Thymus (tissue), 11 donors: ENCODE results near the gene CALR. TPM values are rescaled to one million over a fixed set of nuclear protein-coding genes. Genes with fewer than 3 reads are reported as not detected.

Source experiments
- DNase-seq, 9 donors: peaks; one replicate each; pipeline ENCODE4 v3.0.0-alpha.2; 2013; ENCODE audit warnings: low spot score in 9 of 9, low read depth in 6 of 9, missing footprints in 1 of 9
- H3K27ac ChIP-seq, 2 donors: one replicate each; pipeline ENCODE4 v1.5.1; 2013; ENCODE audit warnings: control low read depth in 1 of 2, low read depth in 1 of 2, low read length in 1 of 2, mild to moderate bottlenecking in 1 of 2, moderate library complexity in 1 of 2
- H3K27me3 ChIP-seq, 2 donors: one replicate each; pipeline ENCODE4 v1.5.1; 2013; ENCODE audit warnings: low read length in 1 of 2; ENCODE audit not compliant: control insufficient read depth in 2 of 2, insufficient read depth in 1 of 2
- H3K36me3 ChIP-seq, 2 donors: one replicate each; pipeline ENCODE4 v1.5.1; 2013; ENCODE audit warnings: low read length in 1 of 2, mild to moderate bottlenecking in 1 of 2, moderate library complexity in 1 of 2; ENCODE audit not compliant: control insufficient read depth in 2 of 2, insufficient read depth in 2 of 2
- H3K4me1 ChIP-seq, 2 donors: one replicate each; pipeline ENCODE4 v1.5.1; 2013; ENCODE audit warnings: low read length in 2 of 2; ENCODE audit not compliant: control insufficient read depth in 2 of 2, insufficient read depth in 2 of 2
- H3K4me3 ChIP-seq, 2 donors: one replicate each; pipeline ENCODE4 v1.5.1; 2013; ENCODE audit warnings: low read length in 2 of 2, control low read depth in 1 of 2, mild to moderate bottlenecking in 1 of 2
- H3K9me3 ChIP-seq, 2 donors: one replicate each; pipeline ENCODE4 v1.5.1; 2013; ENCODE audit warnings: low read length in 1 of 2, mild to moderate bottlenecking in 1 of 2; ENCODE audit not compliant: control insufficient read depth in 2 of 2, insufficient read depth in 1 of 2
- WGBS: extraction: QIAGEN DNeasy Blood & Tissue Kit; methylation state at CpG from one replicate; pipeline ENCODE4 v1.1.7; 2013; 5-methylcytosine and 5-hydroxymethylcytosine counted together
- polyA plus RNA-seq: library from polyadenylated mRNA; stranded (reverse); fragments of 200-250 nt; gene quantifications from one replicate; pipeline ENCODE4 v1.2.3, GENCODE V29; 2013
- total RNA-seq: library from RNA; stranded (reverse); fragments of 120-200 nt; gene quantifications from one replicate; pipeline ENCODE4 v1.2.4, GENCODE V29; 2013
- donor health status: healthy.

CALR gene
- total and polyA plus RNA-seq, 2 donors, result 189 to 639 TPM

DNA sequence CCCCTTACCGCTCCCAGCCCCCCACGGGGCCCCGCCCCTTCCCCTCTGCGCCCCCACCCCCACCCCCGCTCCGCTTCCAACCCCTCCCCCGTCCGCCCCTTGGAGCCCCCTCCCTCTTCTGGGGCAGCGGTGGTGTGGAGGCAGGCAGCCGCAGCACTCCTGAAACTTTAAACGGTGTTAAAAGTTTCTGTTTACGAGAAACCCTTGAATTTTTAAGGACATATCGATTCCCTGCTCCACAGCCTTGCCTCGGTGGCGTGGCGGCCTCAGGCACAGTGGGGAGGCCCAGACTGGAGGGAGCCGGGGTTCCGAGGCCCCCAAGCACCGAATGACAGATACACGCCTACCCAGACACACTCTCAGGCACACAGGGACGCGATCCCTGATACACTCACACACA lies 52.0 kb downstream of the CALR start:
- peaks cover 0 to 68% of the 10 kb centered on the region in 2 donors for H3K27me3 ChIP-seq
- H3K4me3 ChIP-seq, result no peak overlapping the region
- no peak overlapping the region for H3K27ac ChIP-seq
- H3K36me3 ChIP-seq, result no peaks in the 10 kb centered on the region
- peaks cover 0 to 11% of the 10 kb centered on the region in 2 donors for H3K9me3 ChIP-seq
- 65% methylated on average over 22 of the region's 22 CpGs for WGBS
- peaks cover 0 to 5% of the 10 kb centered on the region in 2 donors for H3K4me1 ChIP-seq
- no peak for DNase-seq

DNA sequence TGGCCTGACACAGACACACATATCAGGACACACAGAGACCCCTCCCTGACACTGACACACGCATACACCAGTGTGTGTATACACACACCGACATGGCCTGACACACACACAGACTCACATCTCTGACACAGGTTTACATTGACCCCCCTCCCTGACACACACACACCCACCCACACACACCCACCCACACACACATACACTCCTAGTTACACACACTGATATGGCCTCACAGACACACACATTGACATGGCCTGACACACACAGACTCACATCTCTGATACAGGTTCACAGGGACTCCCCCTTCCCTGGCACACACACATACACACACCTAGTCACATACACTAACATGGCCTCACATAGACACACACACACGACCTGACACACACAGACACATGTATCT lies 52.4 kb downstream of the CALR start:
- WGBS, result 82% methylated on average over 3 of the region's 3 CpGs
- Histone ChIP-seq H3K27ac (no peak overlapping the region), H3K36me3 (no peaks in the 10 kb centered on the region), H3K4me1 (peaks cover 0 to 5% of the 10 kb centered on the region in 2 donors), H3K4me3 (no peak overlapping the region), H3K9me3 (peaks cover 0 to 11% of the 10 kb centered on the region in 2 donors), H3K27me3 (peaks cover 2 to 65% of the 10 kb centered on the region in 2 donors)
- no peak for DNase-seq

DNA sequence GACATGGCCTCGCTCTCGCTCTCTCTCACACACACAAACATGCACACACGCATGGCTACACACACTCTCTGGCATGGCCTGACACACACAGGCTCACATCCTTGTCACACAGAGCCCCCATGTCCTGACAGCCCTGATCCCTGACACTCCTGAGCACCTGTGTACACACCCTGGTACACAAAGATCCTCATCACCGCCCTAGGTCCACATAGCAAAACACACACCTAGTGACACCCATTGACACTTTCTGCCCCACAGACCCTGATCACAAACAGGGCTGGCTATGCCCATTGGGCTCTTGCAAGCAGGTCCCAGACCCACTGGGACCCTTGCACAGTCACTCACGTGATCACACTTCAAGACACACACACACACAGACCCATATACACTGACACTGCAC lies 52.9 kb downstream of the CALR start:
- Histone ChIP-seq H3K9me3 (peaks cover 0 to 11% of the 10 kb centered on the region in 2 donors), H3K4me3 (no peak overlapping the region), H3K4me1 (peaks cover 0 to 5% of the 10 kb centered on the region in 2 donors), H3K27ac (no peak overlapping the region), H3K27me3 (peaks cover 6 to 66% of the 10 kb centered on the region in 2 donors), H3K36me3 (no peaks in the 10 kb centered on the region)
- WGBS, result 98% methylated on average over 5 of the region's 5 CpGs
- DNase-seq, result no peak

GRCh38 chr19:12992729-12993128 lies 54.3 kb downstream of the CALR start:
- 97% methylated on average over 11 of the region's 11 CpGs for whole genome bisulfite sequencing
- DNase-seq, result no peak
- Histone ChIP-seq H3K27me3 (peaks cover 20 to 70% of the 10 kb centered on the region in 2 donors), H3K4me1 (peaks cover 0 to 5% of the 10 kb centered on the region in 2 donors), H3K36me3 (no peaks in the 10 kb centered on the region), H3K4me3 (no peak overlapping the region), H3K9me3 (peaks cover 0 to 11% of the 10 kb centered on the region in 2 donors), H3K27ac (no peak overlapping the region)

DNA sequence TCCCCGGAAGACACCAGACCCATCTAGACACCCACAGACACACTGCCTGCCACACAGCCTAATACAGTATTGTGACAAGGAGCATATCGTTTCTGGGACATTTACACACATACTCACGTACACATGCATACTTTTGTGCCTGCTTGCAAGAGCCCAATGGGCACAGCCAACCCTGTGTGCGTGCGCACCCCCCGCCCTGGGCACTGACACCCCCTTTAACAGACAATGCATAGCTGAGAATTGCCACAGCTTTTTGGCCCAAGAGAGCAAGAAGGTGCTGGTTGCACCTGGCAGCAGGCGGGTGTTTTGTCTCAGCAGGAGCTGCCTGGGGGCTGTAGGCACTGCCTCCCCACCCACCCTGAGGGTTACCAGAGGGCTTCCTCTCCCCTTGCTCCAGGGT lies 55.2 kb downstream of the CALR start:
- no peak for DNase-seq
- H3K36me3 ChIP-seq, result no peaks in the 10 kb centered on the region
- 96% methylated on average over 7 of the region's 7 CpGs for WGBS
- H3K27me3 ChIP-seq, result peaks cover 20 to 75% of the 10 kb centered on the region in 2 donors
- peaks cover 0 to 11% of the 10 kb centered on the region in 2 donors for H3K9me3 ChIP-seq
- peaks cover 0 to 5% of the 10 kb centered on the region in 2 donors for H3K4me1 ChIP-seq
- no peak overlapping the region for H3K4me3 ChIP-seq
- H3K27ac ChIP-seq, result no peak overlapping the region

Other genes starting within 250 kb of the CALR start
- gene FBXW9, start 242.0 kb upstream of the CALR start, total RNA-seq, result 6.2 TPM
- 6.5 TPM for gene FBXW9, start 242.0 kb upstream of the CALR start, polyA plus RNA-seq
- gene TNPO2, start 214.7 kb upstream of the CALR start, total RNA-seq, result 10.9 TPM
- gene TNPO2, start 214.7 kb upstream of the CALR start, polyA plus RNA-seq, result 28.3 TPM
- 268 TPM for gene TRIR, start 203.9 kb upstream of the CALR start, total RNA-seq
- gene TRIR, start 203.9 kb upstream of the CALR start, polyA plus RNA-seq, result 290 TPM
- gene GET3, start 201.1 kb upstream of the CALR start, total RNA-seq, result 67.2 TPM
- 50.0 TPM for gene GET3, start 201.1 kb upstream of the CALR start, polyA plus RNA-seq
- gene BEST2, start 186.8 kb upstream of the CALR start, total RNA-seq, result not detected
- gene BEST2, start 186.8 kb upstream of the CALR start, polyA plus RNA-seq, result 0.46 TPM
- gene HOOK2, start 163.1 kb upstream of the CALR start, total RNA-seq, result 8.7 TPM
- 36.4 TPM for gene HOOK2, start 163.1 kb upstream of the CALR start, polyA plus RNA-seq
- gene JUNB, start 147.1 kb upstream of the CALR start, total RNA-seq, result 121 TPM
- 139 TPM for gene JUNB, start 147.1 kb upstream of the CALR start, polyA plus RNA-seq
- gene PRDX2, start 136.8 kb upstream of the CALR start, total RNA-seq, result 202 TPM
- gene PRDX2, start 136.8 kb upstream of the CALR start, polyA plus RNA-seq, result 113 TPM
- 9.9 TPM for gene THSD8, start 136.5 kb upstream of the CALR start, total RNA-seq
- 4.1 TPM for gene THSD8, start 136.5 kb upstream of the CALR start, polyA plus RNA-seq
- 30.3 TPM for gene RNASEH2A, start 132.0 kb upstream of the CALR start, total RNA-seq
- gene RNASEH2A, start 132.0 kb upstream of the CALR start, polyA plus RNA-seq, result 8.4 TPM
- 1.7 TPM for gene RTBDN, start 104.0 kb upstream of the CALR start, total RNA-seq
- 1.6 TPM for gene RTBDN, start 104.0 kb upstream of the CALR start, polyA plus RNA-seq
- gene MAST1, start 100.1 kb upstream of the CALR start, total RNA-seq, result 0.38 TPM
- gene MAST1, start 100.1 kb upstream of the CALR start, polyA plus RNA-seq, result 0.91 TPM
- 14.6 TPM for gene DNASE2, start 57.2 kb upstream of the CALR start, total RNA-seq
- gene DNASE2, start 57.2 kb upstream of the CALR start, polyA plus RNA-seq, result 20.8 TPM
- 2.5 TPM for gene KLF1, start 51.4 kb upstream of the CALR start, total RNA-seq
- 0.09 TPM for gene KLF1, start 51.4 kb upstream of the CALR start, polyA plus RNA-seq
- 21.9 TPM for gene GCDH, start 47.4 kb upstream of the CALR start, total RNA-seq
- gene GCDH, start 47.4 kb upstream of the CALR start, polyA plus RNA-seq, result 33.6 TPM
- gene SYCE2, start 19.3 kb upstream of the CALR start, total RNA-seq, result 1.6 TPM
- 0.48 TPM for gene SYCE2, start 19.3 kb upstream of the CALR start, polyA plus RNA-seq
- 46.7 TPM for gene FARSA, start 4.9 kb upstream of the CALR start, total RNA-seq
- 33.6 TPM for gene FARSA, start 4.9 kb upstream of the CALR start, polyA plus RNA-seq
- gene RAD23A, start 7.3 kb downstream of the CALR start, total RNA-seq, result 55.8 TPM
- 128 TPM for gene RAD23A, start 7.3 kb downstream of the CALR start, polyA plus RNA-seq
- gene GADD45GIP1, start 18.6 kb downstream of the CALR start, total RNA-seq, result 27.7 TPM
- gene GADD45GIP1, start 18.6 kb downstream of the CALR start, polyA plus RNA-seq, result 27.2 TPM
- 0.09 TPM for gene DAND5, start 31.0 kb downstream of the CALR start, total RNA-seq
- gene DAND5, start 31.0 kb downstream of the CALR start, polyA plus RNA-seq, result 0.09 TPM
- gene NFIX, start 56.9 kb downstream of the CALR start, total RNA-seq, result 2.0 TPM
- gene NFIX, start 56.9 kb downstream of the CALR start, polyA plus RNA-seq, result 10.5 TPM
- 8.3 TPM for gene LYL1, start 164.2 kb downstream of the CALR start, total RNA-seq
- gene LYL1, start 164.2 kb downstream of the CALR start, polyA plus RNA-seq, result 14.0 TPM
- gene TRMT1, start 178.1 kb downstream of the CALR start, total RNA-seq, result 20.2 TPM
- gene TRMT1, start 178.1 kb downstream of the CALR start, polyA plus RNA-seq, result 69.9 TPM
- gene NACC1, start 179.7 kb downstream of the CALR start, total RNA-seq, result 12.8 TPM
- 17.5 TPM for gene NACC1, start 179.7 kb downstream of the CALR start, polyA plus RNA-seq
- 47.9 TPM for gene STX10, start 211.8 kb downstream of the CALR start, total RNA-seq
- 101 TPM for gene STX10, start 211.8 kb downstream of the CALR start, polyA plus RNA-seq
- 28.3 TPM for gene IER2, start 211.8 kb downstream of the CALR start, total RNA-seq
- 92.7 TPM for gene IER2, start 211.8 kb downstream of the CALR start, polyA plus RNA-seq